Thymus (tissue), 11 donors: ENCODE data around the gene HPCAL1. TPM values are rescaled to one million over a fixed set of nuclear protein-coding genes. Genes with fewer than 3 reads are reported as not detected.

Experiments
- DNase-seq, 9 donors: peaks; one replicate each; pipeline ENCODE4 v3.0.0-alpha.2; 2013; ENCODE audit warnings: low spot score in 9 of 9, low read depth in 6 of 9, missing footprints in 1 of 9
- H3K27ac ChIP-seq, 2 donors: one replicate each; pipeline ENCODE4 v1.5.1; 2013; ENCODE audit warnings: control low read depth in 1 of 2, low read depth in 1 of 2, low read length in 1 of 2, mild to moderate bottlenecking in 1 of 2, moderate library complexity in 1 of 2
- H3K27me3 ChIP-seq, 2 donors: one replicate each; pipeline ENCODE4 v1.5.1; 2013; ENCODE audit warnings: low read length in 1 of 2; ENCODE audit not compliant: control insufficient read depth in 2 of 2, insufficient read depth in 1 of 2
- H3K36me3 ChIP-seq, 2 donors: one replicate each; pipeline ENCODE4 v1.5.1; 2013; ENCODE audit warnings: low read length in 1 of 2, mild to moderate bottlenecking in 1 of 2, moderate library complexity in 1 of 2; ENCODE audit not compliant: control insufficient read depth in 2 of 2, insufficient read depth in 2 of 2
- H3K4me1 ChIP-seq, 2 donors: one replicate each; pipeline ENCODE4 v1.5.1; 2013; ENCODE audit warnings: low read length in 2 of 2; ENCODE audit not compliant: control insufficient read depth in 2 of 2, insufficient read depth in 2 of 2
- H3K4me3 ChIP-seq, 2 donors: one replicate each; pipeline ENCODE4 v1.5.1; 2013; ENCODE audit warnings: low read length in 2 of 2, control low read depth in 1 of 2, mild to moderate bottlenecking in 1 of 2
- H3K9me3 ChIP-seq, 2 donors: one replicate each; pipeline ENCODE4 v1.5.1; 2013; ENCODE audit warnings: low read length in 1 of 2, mild to moderate bottlenecking in 1 of 2; ENCODE audit not compliant: control insufficient read depth in 2 of 2, insufficient read depth in 1 of 2
- WGBS: extraction: QIAGEN DNeasy Blood & Tissue Kit; methylation state at CpG from one replicate; pipeline ENCODE4 v1.1.7; 2013; 5-methylcytosine and 5-hydroxymethylcytosine counted together
- polyA plus RNA-seq: library from polyadenylated mRNA; stranded (reverse); fragments of 200-250 nt; gene quantifications from one replicate; pipeline ENCODE4 v1.2.3, GENCODE V29; 2013
- total RNA-seq: library from RNA; stranded (reverse); fragments of 120-200 nt; gene quantifications from one replicate; pipeline ENCODE4 v1.2.4, GENCODE V29; 2013
- donor health status: healthy.

HPCAL1 gene
- total and polyA plus RNA-seq, 2 donors = 12.6 to 47.9 TPM

DNA sequence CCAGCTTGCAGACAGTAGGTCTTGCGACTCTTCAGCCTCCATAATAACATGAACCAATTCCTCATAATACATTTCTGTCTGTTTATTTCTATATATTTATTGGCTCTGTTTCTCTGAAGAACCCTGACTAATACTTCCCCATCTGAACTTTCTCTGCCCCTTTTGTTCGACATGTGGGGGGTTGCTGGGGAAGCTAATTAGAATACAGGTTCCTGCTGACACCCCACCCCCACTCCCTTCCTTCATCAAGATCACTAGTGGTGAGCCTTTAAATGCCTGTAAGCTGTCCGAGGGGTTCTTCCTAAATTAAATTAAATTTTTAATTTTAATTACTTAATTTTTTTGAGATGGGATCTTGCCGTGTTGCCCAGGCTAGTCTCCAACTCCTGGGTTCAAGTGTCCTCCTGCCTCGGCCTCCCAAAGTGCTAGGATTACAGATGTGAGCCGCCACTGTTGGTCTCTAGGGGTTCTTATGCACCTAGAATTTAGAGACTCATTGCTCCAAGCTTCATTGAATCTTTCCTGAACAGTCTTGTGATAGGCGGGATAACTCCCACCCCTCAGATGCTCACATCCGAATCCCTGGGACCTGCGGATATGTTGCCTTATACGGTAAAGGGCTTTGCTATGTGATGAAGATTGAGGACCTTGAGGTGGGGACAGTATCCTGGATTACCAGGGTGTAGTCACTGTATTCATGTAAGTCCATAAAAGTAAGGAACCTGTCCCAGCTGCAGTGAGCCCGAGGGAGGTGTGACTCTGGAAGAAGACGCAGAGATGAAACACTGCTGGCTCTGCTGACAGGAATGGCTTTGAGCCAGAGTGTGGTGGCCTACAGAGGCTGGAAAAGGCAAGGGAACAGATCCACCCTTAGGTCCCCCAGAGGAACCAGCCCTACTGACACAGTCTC lies 26.2 kb downstream of the HPCAL1 start:
- Histone ChIP-seq H3K4me1 (peaks cover 44 to 66% of the 10 kb centered on the region in 2 donors), H3K27me3 (peaks cover 0 to 2% of the 10 kb centered on the region in 2 donors), H3K9me3 (peaks cover 0 to 4% of the 10 kb centered on the region in 2 donors), H3K4me3 (no peak overlapping the region), H3K27ac (no peak overlapping the region), H3K36me3 (no peaks in the 10 kb centered on the region)
- 94% methylated on average over 12 of the region's 12 CpGs for WGBS
- no peak for DNase-seq

DNA sequence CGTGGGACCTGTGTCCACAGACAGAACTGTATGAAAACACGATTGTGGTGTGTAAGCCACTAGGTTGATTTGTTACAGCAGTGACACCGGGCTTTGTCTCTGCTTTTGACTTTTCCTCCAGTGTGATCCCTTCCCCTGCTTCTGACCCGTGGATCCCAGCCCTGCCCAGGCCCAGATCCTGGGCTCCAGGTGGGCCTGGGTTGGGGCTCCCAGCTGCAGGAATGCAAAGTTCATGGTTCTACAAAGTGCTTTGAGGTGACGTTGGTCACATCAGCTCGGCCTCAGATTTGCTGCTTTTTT lies 26.8 kb downstream of the HPCAL1 start:
- Histone ChIP-seq H3K36me3 (no peaks in the 10 kb centered on the region), H3K27ac (peak overlapping the region; percentile 8 to 82), H3K4me1 (peaks cover 44 to 66% of the 10 kb centered on the region in 2 donors), H3K9me3 (peaks cover 0 to 4% of the 10 kb centered on the region in 2 donors), H3K4me3 (no peak overlapping the region), H3K27me3 (peaks cover 0 to 2% of the 10 kb centered on the region in 2 donors)
- 67% methylated on average over 6 of the region's 6 CpGs for WGBS
- DNase-seq = no peak

DNA sequence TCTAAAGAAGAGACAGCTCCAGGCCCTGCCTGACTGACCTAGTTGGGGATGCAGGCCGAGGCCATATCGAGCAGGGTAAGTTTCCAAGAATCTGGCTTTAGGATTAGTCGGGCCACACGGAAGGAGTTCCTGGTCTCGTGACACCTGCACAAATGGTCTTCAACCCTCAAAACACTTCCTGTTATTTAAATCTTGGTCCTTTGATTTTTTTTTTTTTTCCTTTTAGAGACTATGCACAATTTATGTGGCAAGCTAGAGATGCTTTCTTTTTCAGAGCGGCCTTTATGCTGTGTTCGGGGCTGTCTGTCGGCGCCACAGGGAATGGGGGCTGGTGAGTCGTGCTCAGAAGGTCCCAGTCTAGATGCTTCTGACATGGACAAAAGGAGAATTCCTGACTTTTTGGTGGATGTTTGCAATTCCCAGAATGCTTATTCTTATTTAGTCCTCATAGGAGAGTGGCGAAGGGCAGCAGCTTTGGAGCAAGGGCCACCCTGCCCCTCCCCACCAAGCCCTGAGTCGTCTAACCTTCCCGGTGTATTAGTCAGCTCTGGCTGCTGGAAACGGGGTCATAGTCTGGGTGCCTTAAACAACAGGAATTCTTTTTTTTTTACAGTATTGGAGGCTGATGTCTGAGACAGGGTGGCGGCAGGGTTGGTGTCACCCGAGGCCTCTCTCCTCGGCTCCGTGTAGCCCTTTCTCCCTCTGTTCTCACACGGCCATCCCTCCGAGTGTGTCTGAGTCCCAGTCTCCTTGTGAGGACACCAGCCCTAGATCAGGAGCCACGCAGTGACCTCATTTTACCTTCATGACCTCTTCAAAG lies 27.4 kb downstream of the HPCAL1 start:
- peaks cover 44 to 64% of the 10 kb centered on the region in 2 donors for H3K4me1 ChIP-seq
- H3K27ac ChIP-seq = peak overlapping the region; percentile 77 to 82
- peak in 3 of 9 donors; percentile 19 to 69 (median 30) for DNase-seq
- peak overlapping the region; percentile 25 to 37 for H3K4me3 ChIP-seq
- H3K27me3 ChIP-seq = peaks cover 0 to 2% of the 10 kb centered on the region in 2 donors
- H3K9me3 ChIP-seq = peaks cover 0 to 9% of the 10 kb centered on the region in 2 donors
- 50% methylated on average over 21 of the region's 21 CpGs for WGBS
- H3K36me3 ChIP-seq = no peaks in the 10 kb centered on the region

DNA sequence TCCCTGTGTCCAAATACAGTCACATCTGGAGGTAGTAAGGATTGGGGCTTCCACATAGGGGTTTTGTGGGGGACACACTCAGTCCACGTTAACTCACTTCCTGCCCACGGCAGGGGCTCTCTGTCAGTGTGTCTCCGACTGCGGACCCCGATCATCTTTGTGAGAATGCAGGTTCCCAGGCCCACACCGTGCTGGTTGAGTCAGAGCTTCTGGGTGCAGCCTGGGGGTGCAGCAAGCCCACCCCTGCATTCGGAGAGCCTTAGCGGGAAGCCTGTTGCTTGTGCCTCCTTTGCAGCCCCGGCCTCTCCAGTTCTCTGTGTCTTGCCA lies 28.0 kb downstream of the HPCAL1 start:
- peak overlapping the region; percentile 57 to 77 for H3K27ac ChIP-seq
- H3K9me3 ChIP-seq = peaks cover 0 to 11% of the 10 kb centered on the region in 2 donors
- DNase-seq = no peak
- H3K4me1 ChIP-seq = peaks cover 41 to 59% of the 10 kb centered on the region in 2 donors
- H3K36me3 ChIP-seq = peaks cover 0 to 1% of the 10 kb centered on the region in 2 donors
- peak overlapping the region; percentile 37 to 43 for H3K4me3 ChIP-seq
- 73% methylated on average over 9 of the region's 9 CpGs for WGBS
- H3K27me3 ChIP-seq = peaks cover 0 to 2% of the 10 kb centered on the region in 2 donors

DNA sequence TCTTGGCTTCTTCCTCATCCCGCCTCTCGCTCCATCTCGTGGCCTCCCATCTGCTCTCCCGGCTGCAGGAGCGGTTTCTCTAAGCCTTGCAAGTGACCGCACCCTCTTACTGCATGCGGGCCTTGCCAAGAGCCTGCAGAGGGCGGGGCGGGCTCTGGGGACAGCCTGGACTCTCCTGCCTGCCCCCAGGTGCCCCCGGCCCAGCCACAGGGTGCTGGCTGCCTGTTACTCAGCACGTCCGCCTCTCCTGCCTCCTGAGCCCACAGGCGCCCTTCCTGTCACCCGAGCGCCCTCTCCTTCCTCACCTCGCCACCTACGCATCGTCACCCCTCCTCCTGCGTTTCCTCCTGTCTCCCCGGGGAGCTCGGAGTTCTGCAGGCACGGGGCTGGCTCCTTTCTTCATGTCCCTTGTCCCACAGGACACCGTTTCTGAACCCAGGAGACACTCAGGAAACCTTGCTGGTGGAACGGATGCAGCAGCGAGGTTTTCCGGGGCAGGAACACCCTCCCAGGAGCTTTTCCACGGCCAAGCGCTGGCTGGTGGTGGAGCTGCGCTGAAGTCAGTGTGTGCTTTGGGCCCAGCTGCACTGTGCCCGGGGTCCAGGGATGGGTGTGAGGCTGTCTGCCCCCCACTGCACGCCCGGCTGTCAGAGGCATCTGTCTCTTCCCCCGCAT lies 28.5 kb downstream of the HPCAL1 start:
- peaks cover 41 to 54% of the 10 kb centered on the region in 2 donors for H3K4me1 ChIP-seq
- DNase-seq = peak in 6 of 9 donors; percentile 56 to 87 (median 66)
- peak overlapping the region; percentile 57 to 77 for H3K27ac ChIP-seq

DNA sequence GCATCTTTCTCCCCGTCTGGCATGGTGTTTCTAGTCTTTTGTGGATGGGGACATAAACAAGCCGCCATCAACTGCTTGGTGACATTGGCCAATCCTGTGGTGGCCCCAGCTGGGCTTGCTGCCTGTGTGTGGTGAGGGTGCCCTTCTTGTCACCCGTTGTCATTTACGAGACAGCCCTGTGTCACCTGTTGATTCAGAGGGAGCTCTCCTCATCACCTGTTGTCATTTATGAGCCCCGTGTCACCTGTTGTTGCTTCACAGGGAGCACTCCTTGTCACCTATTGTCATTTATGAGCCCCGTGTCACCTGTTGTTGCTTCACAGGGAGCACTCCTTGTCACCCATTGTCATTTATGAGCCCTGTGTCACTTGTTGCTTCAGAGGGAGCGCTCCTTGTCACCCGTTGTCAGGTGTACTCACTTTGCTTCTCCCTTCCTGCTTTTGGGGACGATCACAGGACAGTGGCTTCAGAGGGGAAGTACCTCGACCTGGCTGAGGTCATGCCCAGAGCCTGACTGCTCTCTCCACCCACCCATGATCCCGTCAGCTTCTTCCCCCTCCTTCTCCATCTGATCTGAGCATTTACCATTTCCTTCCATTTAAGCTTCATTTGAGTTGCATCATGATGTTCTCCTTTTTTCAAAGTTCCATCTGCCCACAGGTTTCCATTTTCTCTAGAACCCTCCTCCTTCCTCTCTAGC lies 29.1 kb downstream of the HPCAL1 start:
- peak in 4 of 9 donors; percentile 13 to 58 (median 32) for DNase-seq
- Histone ChIP-seq H3K36me3 (peaks cover 0 to 2% of the 10 kb centered on the region in 2 donors), H3K9me3 (peaks cover 0 to 8% of the 10 kb centered on the region in 2 donors), H3K27me3 (no peaks in the 10 kb centered on the region), H3K27ac (peak overlapping the region; percentile 61 to 77), H3K4me3 (peak overlapping the region; percentile 37 to 43), H3K4me1 (peaks cover 41 to 48% of the 10 kb centered on the region in 2 donors)
- WGBS = 24% methylated on average over 11 of the region's 11 CpGs

More for the DNA sequence above, 28.5 kb downstream of the HPCAL1 start:
- Histone ChIP-seq H3K4me3 (peak overlapping the region; percentile 37 to 43), H3K9me3 (peaks cover 0 to 8% of the 10 kb centered on the region in 2 donors), H3K27me3 (peaks cover 0 to 2% of the 10 kb centered on the region in 2 donors), H3K36me3 (peaks cover 0 to 2% of the 10 kb centered on the region in 2 donors)
- 11% methylated on average over 33 of the region's 33 CpGs for WGBS

DNA sequence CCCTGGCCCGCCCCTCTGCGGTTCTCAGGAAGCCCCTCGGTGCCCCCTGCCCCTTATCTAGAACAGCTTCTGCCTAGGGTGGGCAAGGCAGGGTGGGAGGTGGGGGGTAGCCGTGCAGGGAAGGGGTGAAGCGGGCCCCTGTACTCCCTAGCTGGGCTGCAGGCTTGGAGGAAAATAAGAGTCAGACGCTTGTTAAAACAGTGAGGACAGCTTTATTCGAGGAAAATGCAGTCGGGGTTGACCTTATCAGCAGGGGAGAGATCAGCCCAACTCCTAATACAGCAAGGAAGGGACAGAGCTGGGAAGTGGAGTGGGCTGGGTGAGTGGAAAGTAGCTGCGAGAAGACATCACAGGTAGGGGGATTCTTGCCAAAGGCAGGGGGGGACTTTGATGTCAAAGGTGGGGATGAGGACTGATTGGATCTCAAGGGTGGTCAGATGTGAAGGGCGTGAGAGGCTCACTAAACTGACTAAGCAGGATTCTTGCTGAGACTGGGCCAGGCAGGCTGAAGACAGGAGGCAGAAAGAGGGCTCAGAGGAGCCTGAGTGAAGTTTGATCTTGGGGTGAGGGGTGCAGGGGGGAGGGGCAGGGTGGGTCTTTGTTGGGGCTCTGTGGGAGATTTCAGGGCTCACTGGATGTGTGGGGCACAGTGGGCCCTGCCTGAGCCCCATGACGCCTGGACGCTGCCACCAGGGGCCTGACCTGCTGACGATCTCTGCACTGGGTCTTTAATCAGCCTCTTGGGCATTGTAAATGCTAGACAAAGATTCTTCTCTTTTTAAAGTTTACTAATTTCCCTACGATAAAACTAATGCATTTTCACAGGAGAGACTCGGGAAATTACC lies 29.9 kb downstream of the HPCAL1 start:
- DNase-seq = no peak
- H3K4me3 ChIP-seq = no peak overlapping the region
- peaks cover 0 to 8% of the 10 kb centered on the region in 2 donors for H3K9me3 ChIP-seq
- peak overlapping the region; percentile 61 to 77 for H3K27ac ChIP-seq
- no peaks in the 10 kb centered on the region for H3K27me3 ChIP-seq
- WGBS = 56% methylated on average over 15 of the region's 15 CpGs
- peaks cover 41 to 48% of the 10 kb centered on the region in 2 donors for H3K4me1 ChIP-seq
- H3K36me3 ChIP-seq = peaks cover 0 to 2% of the 10 kb centered on the region in 2 donors

DNA sequence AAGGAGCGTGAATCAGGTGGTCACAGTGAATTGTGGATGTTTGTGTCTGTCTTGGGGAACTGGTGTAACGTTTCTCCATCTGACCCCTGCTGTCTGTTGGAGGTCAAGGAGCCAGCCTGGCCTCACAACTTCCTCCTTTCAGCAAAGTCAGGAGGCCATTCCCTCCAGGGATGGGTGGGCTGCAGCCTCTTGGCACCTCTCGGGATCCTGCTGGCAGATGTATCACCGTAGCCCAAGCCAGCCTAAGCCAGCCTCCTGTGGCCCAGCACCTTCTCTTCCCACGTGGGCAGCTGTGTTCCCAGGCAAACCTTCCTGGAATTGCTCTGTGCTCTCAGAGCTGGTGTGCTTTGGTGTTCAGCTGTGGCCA lies 30.5 kb downstream of the HPCAL1 start:
- WGBS = 85% methylated on average over 5 of the region's 5 CpGs
- H3K4me1 ChIP-seq = peaks cover 37 to 48% of the 10 kb centered on the region in 2 donors
- peaks cover 0 to 2% of the 10 kb centered on the region in 2 donors for H3K36me3 ChIP-seq
- no peak for DNase-seq
- no peak overlapping the region for H3K27ac ChIP-seq
- H3K9me3 ChIP-seq = peaks cover 0 to 8% of the 10 kb centered on the region in 2 donors
- H3K27me3 ChIP-seq = no peaks in the 10 kb centered on the region
- H3K4me3 ChIP-seq = no peak overlapping the region
